ENCODE measurements around the gene LRBA. TPM values are rescaled to one million over a fixed set of nuclear protein-coding genes. Genes with fewer than 3 reads are reported as not detected.

LRBA gene
- total RNA-seq, 4 donors from 2014 or later: 28.0 to 51.5 (median 30.9) TPM

DNA sequence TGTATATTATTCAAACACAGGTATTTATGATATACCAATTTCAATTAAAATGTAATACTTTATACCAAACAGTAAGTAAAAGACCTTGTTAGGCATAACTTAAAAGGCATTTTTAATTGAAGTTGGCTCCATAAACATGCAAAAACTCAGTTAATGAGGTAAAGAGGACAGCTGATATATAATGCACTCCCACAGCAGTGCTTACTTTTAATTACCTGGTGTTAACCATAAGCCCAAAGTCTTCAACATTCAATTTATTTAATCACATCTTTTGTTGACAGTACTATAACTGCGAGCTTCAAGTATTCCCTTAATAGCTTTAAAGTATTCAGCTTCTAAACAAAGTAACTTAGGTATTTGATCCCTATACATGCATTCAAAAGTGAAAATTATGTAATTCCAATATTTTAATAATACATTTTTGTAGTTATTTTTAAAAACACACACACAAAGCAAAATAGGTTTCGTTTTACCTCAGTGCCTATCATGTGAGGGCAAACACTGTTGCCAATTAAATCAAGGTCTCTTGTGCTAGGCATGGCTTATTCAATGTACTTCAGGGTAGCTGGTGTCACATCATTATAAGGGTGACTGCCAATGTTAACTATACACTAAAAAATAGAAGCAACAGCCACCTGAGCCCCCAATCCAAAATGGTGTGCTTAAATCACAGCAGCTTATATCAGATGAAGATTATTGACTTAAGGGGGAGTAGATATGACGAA is 197.1 kb downstream of the LRBA start:
- ATAC-seq (ENCODE audit: low FRiP score): no peak
- no peak for DNase-seq (ENCODE audit: low spot score)
- TF ChIP-seq, protein P1, sequence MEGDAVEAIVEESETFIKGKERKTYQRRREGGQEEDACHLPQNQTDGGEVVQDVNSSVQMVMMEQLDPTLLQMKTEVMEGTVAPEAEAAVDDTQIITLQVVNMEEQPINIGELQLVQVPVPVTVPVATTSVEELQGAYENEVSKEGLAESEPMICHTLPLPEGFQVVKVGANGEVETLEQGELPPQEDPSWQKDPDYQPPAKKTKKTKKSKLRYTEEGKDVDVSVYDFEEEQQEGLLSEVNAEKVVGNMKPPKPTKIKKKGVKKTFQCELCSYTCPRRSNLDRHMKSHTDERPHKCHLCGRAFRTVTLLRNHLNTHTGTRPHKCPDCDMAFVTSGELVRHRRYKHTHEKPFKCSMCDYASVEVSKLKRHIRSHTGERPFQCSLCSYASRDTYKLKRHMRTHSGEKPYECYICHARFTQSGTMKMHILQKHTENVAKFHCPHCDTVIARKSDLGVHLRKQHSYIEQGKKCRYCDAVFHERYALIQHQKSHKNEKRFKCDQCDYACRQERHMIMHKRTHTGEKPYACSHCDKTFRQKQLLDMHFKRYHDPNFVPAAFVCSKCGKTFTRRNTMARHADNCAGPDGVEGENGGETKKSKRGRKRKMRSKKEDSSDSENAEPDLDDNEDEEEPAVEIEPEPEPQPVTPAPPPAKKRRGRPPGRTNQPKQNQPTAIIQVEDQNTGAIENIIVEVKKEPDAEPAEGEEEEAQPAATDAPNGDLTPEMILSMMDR (IDR thresholded peaks at IDR 0.05): no peak

DNA sequence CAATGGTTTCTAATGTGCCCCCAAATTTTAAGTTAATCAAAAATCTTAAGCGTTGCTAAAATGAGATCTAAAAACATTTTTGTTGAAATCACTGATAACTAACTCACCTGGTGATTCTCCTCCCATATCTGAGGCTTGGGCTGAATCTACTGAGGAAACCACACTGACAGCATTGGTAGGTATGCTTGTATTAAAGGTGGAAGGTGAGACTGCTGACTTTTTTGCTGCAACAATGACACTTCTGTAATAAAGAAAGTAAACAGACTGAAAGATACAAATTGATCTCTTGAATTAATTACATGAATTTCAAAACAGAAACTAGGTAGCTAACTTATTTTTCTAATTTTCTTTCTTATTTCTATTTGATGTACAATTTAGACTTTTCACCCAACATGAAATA is 198.1 kb downstream of the LRBA start:
- no peak for DNase-seq (ENCODE audit: low spot score)
- no peak for ATAC-seq (ENCODE audit: low FRiP score)
- TF ChIP-seq, protein P1 (IDR thresholded peaks at IDR 0.05): no peak

DNA sequence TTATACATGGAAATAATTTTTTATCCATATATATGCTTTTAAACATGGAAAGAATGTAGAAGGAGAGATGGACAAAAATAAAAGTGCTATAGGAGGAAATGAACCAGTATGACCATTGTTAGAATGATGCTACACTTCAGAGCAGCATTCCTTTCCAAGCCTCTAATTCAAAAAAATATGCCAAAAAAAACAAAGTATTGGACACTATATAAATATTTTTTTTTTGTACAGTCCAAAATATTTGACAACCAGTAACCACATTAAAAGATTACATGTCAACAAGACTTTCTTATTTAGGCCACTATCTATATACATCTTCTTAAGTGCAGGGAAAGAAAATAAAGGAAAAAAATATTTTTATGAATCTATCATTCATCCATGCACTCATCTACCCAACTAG is 198.6 kb downstream of the LRBA start:
- ATAC-seq (ENCODE audit: low FRiP score): no peak
- DNase-seq (ENCODE audit: low spot score): no peak
- TF ChIP-seq, protein P1 (IDR thresholded peaks at IDR 0.05): no peak

DNA sequence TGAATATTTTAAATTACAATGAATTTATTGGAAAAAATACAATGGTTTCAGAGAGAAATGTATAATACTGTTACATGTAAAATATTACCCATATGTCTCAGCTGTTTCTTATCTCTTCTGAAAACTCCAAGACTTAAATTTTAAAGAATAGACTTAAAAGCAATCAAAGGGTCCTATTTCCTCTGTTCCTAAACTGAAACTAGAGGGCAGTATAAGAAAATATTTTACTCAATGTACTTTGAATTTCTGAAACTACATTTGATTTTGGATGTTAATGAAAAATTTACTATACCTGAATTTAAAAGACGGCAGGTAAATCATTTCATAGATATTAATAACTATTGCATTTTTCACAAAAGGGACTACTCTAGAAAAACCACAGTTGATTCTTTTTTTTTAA is 200.2 kb downstream of the LRBA start:
- ATAC-seq (ENCODE audit: low FRiP score): no peak
- TF ChIP-seq, protein P1 (IDR thresholded peaks at IDR 0.05): no peak
- no peak for DNase-seq (ENCODE audit: low spot score)

DNA sequence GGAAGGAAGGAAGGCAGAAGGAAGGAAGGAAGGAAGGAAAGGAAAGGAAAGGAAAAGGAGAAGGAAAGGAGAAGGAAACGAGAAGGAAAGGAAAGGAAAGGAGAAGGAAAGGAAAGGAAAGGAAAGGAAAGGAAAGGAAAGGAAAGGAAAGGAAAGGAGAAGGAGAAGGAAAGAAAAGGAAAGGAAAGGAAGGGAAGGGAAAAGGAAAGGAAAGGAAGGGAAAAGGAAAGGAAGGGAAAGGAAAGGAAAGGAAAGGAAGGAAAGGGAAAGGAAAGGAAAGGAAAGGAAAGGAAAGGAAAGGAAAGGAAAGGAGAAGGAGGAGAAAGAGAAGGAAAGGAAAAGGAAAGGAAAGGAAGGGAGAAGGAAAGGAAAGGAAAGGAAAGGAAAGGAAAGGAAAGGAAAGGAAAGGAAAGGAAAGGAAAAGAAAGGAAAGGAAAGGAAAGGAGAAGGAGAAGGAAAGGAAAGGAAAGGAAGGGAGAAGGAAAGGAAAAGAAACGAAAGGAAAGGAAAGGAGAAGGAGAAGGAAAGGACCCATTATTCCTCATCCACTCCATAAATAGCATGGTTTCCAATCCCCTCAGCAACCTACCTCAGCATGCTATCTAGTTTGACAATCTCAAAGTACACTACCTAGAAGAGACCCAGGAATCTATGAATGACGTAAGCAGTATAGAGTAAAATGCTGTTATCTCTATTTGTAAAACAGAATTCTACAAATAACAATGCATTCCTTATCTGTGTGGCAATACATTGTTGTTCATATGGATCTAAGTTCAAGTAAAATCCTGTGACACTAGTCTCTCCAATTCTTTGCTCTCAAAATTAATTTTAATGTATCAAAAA is 209.7 kb downstream of the LRBA start:
- ATAC-seq (ENCODE audit: low FRiP score) (no peak), DNase-seq (ENCODE audit: low spot score) (no peak)
- TF ChIP-seq, protein P1 (IDR thresholded peaks at IDR 0.05): no peak

DNA sequence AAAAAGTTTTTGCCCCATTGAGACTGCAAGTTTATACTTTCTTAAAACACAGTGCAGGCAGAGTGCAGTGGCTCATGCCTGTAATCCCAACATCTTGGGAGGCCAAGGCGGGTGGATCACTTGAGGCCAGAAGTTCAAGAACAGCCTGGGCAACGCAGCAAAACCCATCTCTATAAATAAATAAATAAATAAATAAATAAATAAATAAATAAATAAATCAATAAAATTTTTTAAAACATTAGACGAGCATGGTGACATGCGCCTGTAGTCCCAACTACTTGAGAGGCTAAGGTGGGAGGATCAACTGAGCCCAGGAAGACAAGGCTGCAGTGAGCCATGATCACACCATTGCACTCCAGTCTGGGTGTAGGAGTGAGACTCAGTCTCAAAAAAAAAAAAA is 213.3 kb downstream of the LRBA start:
- DNase-seq (ENCODE audit: low spot score): no peak
- ATAC-seq (ENCODE audit: low FRiP score): no peak
- TF ChIP-seq, protein P1 (IDR thresholded peaks at IDR 0.05): no peak
